GM12878 (cell line): Measurements from ENCODE around the gene GPC6. TPM values are rescaled to one million over a fixed set of nuclear protein-coding genes. Genes with fewer than 3 reads are reported as not detected.

ENCODE experiments used
- CEBPB ChIP-seq, 2 experiments: fragments of 150-350 bp in 1 of 2; IDR thresholded peaks; 2 replicates each; pipeline ENCODE4 v1.6.1; 2012 to 2014; ENCODE audit warnings: low read depth in 2 of 2, low read length in 2 of 2, borderline replicate concordance in 1 of 2, inconsistent platforms in 1 of 2
- FOS ChIP-seq: IDR thresholded peaks from 3 replicates; pipeline ENCODE4 v1.6.1; 2011; ENCODE audit warnings: borderline replicate concordance; ENCODE audit not compliant: insufficient read length; ENCODE audit errors: extremely low read depth
- FOXK2 ChIP-seq: fragments of 450-650 bp; IDR thresholded peaks from 2 replicates; pipeline ENCODE4 v1.6.1; 2017; ENCODE audit warnings: mild to moderate bottlenecking, moderate library complexity
- GATAD2B ChIP-seq: fragments of 450-650 bp; conservative IDR thresholded peaks from 2 replicates; pipeline ENCODE4 v1.6.1; 2017; ENCODE audit warnings: low read depth, mild to moderate bottlenecking, moderate library complexity
- HDAC6 ChIP-seq: fragments of 200-600 bp; sonication (generic); IDR thresholded peaks from one replicate; pipeline ENCODE4 v1.8.0; 2017; ENCODE audit warnings: antibody characterized with exemption; ENCODE audit not compliant: unreplicated experiment
- POLR2AphosphoS2 ChIP-seq: IDR thresholded peaks from 2 replicates; pipeline ENCODE4 v1.6.1; 2011; ENCODE audit warnings: low read depth, mild to moderate bottlenecking, low read length, improper control_type of control experiment, moderate library complexity
- RELA ChIP-seq: fragments of 450-650 bp; IDR thresholded peaks from 2 replicates; pipeline ENCODE4 v1.8.0; 2014; ENCODE audit warnings: borderline replicate concordance; ENCODE audit not compliant: partially characterized antibody
- SMARCA5 ChIP-seq: fragments of 450-650 bp; IDR thresholded peaks from 2 replicates; pipeline ENCODE4 v1.6.1; 2017; ENCODE audit warnings: mild to moderate bottlenecking
- SP1 ChIP-seq: IDR thresholded peaks from one replicate; pipeline ENCODE4 v1.6.1; 2011; ENCODE audit warnings: low read depth, low read length
- SREBF1 ChIP-seq: IDR thresholded peaks from 2 replicates; pipeline ENCODE4 v1.6.1; 2012; ENCODE audit warnings: mild to moderate bottlenecking, low read length
- TBL1XR1 ChIP-seq: IDR thresholded peaks from 2 replicates; pipeline ENCODE4 v1.6.1; 2012; ENCODE audit warnings: low read depth, low read length, improper control_type of control experiment
- polyA plus RNA-seq, 11 experiments: library from polyadenylated mRNA; depleted of rRNA in 4 of 11; unstranded in 6 of 11; stranded (reverse) in 5 of 11; fragments of >200 nt; fragmentation: Nextera tagmentation in 4 of 11; fragmentation: Illumina TruSeq in 1 of 11; extraction: Ambion mirVana in 4 of 11; extraction: Trizol in 1 of 11; gene quantifications; 1 replicate in 1 of 11; 2 replicates in 10 of 11; pipeline versions ENCODE4 v1.2.1 to v1.2.3, GENCODE V29; 2011 to 2016; ENCODE audit warnings: inconsistent platforms in 2 of 11, missing spikeins in 2 of 11, low read depth in 1 of 11
- total RNA-seq, 4 experiments: library from RNA; depleted of rRNA in 3 of 4; stranded (reverse); fragments of >200 nt in 3 of 4; fragmentation: Illumina TruSeq in 1 of 4; extraction: Trizol in 1 of 4; gene quantifications; 2 replicates each; pipeline versions ENCODE4 v1.2.1 to v1.2.3, GENCODE V29; 2013 to 2021
- TF ChIP-seq, protein P1 (sequence below): fragments of 150-350 bp; IDR thresholded peaks from 2 replicates; pipeline ENCODE4 v1.6.1; 2014; ENCODE audit warnings: mild to moderate bottlenecking, low read depth, low read length
- TF ChIP-seq, protein P2 (sequence below): fragments of 450-650 bp; IDR thresholded peaks from 2 replicates; pipeline ENCODE4 v1.6.1; 2017; ENCODE audit warnings: borderline replicate concordance
- TF ChIP-seq, protein P3 (sequence below): IDR thresholded peaks from 2 replicates; pipeline ENCODE4 v1.6.1; 2012; ENCODE audit warnings: low read depth, low read length, improper control_type of control experiment
- TF ChIP-seq, protein P4 (sequence below): fragments of 450-650 bp; formaldehyde crosslinking; IDR thresholded peaks from 2 replicates; pipeline ENCODE4 v1.5.0; 2022; ENCODE audit warnings: mild to moderate bottlenecking, missing genetic modification characterization

GPC6 gene
- total and polyA plus RNA-seq, 10 of the 15 experiments (the other 5 are each of a cell fraction or from before 2014, with no cell fraction given), result 0.03 to 0.04 (median 0.03) TPM; not detected in 7

DNA sequence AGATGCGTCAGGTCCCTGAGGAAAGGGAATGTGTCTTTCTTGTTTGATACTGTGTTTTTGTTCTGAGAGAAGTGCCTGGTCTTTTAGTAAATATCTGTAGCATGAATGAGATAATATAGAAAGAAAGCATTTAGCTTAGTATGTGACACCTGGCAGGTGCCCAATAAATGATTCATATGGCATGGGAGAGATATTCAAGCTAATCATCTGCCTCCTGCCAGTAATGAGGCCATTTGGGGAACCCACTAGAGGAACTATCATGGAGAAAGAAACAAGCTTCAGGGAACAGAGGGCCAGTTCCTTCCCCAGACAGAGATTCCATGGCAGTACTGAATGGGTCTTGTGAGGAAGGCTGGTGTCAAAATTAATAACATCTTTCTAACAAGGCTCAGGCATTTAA, 648.9 kb downstream of the GPC6 start (continued):
- TF ChIP-seq, protein P1, sequence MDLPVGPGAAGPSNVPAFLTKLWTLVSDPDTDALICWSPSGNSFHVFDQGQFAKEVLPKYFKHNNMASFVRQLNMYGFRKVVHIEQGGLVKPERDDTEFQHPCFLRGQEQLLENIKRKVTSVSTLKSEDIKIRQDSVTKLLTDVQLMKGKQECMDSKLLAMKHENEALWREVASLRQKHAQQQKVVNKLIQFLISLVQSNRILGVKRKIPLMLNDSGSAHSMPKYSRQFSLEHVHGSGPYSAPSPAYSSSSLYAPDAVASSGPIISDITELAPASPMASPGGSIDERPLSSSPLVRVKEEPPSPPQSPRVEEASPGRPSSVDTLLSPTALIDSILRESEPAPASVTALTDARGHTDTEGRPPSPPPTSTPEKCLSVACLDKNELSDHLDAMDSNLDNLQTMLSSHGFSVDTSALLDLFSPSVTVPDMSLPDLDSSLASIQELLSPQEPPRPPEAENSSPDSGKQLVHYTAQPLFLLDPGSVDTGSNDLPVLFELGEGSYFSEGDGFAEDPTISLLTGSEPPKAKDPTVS, result no peak
- TF ChIP-seq GATAD2B (no peak), POLR2AphosphoS2 (no peak), TBL1XR1 (no peak), RELA (no peak), SREBF1 (no peak), FOS (no peak), SP1 (no peak), HDAC6 (no peak), SMARCA5 (no peak), CEBPB (IDR thresholded peaks at IDR 0.05; ENCODE audit: borderline replicate concordance in 1 of 2, low read depth in 2 of 2, low read length in 2 of 2) (no peak), FOXK2 (no peak)
- TF ChIP-seq, protein P2, sequence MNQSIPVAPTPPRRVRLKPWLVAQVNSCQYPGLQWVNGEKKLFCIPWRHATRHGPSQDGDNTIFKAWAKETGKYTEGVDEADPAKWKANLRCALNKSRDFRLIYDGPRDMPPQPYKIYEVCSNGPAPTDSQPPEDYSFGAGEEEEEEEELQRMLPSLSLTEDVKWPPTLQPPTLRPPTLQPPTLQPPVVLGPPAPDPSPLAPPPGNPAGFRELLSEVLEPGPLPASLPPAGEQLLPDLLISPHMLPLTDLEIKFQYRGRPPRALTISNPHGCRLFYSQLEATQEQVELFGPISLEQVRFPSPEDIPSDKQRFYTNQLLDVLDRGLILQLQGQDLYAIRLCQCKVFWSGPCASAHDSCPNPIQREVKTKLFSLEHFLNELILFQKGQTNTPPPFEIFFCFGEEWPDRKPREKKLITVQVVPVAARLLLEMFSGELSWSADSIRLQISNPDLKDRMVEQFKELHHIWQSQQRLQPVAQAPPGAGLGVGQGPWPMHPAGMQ, result no peak
- TF ChIP-seq, protein P3, sequence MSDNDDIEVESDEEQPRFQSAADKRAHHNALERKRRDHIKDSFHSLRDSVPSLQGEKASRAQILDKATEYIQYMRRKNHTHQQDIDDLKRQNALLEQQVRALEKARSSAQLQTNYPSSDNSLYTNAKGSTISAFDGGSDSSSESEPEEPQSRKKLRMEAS, result no peak
- TF ChIP-seq, protein P4, sequence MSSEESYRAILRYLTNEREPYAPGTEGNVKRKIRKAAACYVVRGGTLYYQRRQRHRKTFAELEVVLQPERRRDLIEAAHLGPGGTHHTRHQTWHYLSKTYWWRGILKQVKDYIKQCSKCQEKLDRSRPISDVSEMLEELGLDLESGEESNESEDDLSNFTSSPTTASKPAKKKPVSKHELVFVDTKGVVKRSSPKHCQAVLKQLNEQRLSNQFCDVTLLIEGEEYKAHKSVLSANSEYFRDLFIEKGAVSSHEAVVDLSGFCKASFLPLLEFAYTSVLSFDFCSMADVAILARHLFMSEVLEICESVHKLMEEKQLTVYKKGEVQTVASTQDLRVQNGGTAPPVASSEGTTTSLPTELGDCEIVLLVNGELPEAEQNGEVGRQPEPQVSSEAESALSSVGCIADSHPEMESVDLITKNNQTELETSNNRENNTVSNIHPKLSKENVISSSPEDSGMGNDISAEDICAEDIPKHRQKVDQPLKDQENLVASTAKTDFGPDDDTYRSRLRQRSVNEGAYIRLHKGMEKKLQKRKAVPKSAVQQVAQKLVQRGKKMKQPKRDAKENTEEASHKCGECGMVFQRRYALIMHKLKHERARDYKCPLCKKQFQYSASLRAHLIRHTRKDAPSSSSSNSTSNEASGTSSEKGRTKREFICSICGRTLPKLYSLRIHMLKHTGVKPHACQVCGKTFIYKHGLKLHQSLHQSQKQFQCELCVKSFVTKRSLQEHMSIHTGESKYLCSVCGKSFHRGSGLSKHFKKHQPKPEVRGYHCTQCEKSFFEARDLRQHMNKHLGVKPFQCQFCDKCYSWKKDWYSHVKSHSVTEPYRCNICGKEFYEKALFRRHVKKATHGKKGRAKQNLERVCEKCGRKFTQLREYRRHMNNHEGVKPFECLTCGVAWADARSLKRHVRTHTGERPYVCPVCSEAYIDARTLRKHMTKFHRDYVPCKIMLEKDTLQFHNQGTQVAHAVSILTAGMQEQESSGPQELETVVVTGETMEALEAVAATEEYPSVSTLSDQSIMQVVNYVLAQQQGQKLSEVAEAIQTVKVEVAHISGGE (CRISPR knock-in tag), result no peak
